Fibroblast of skin of left quadriceps (primary cell): ENCODE measurements around the gene ZNF219.

Experiments
- DNase-seq, 2 experiments: peaks; one replicate each; pipeline ENCODE4 v3.0.0-alpha.2; 2013; ENCODE audit warnings: low read depth in 2 of 2

The ZNF219 gene

DNA sequence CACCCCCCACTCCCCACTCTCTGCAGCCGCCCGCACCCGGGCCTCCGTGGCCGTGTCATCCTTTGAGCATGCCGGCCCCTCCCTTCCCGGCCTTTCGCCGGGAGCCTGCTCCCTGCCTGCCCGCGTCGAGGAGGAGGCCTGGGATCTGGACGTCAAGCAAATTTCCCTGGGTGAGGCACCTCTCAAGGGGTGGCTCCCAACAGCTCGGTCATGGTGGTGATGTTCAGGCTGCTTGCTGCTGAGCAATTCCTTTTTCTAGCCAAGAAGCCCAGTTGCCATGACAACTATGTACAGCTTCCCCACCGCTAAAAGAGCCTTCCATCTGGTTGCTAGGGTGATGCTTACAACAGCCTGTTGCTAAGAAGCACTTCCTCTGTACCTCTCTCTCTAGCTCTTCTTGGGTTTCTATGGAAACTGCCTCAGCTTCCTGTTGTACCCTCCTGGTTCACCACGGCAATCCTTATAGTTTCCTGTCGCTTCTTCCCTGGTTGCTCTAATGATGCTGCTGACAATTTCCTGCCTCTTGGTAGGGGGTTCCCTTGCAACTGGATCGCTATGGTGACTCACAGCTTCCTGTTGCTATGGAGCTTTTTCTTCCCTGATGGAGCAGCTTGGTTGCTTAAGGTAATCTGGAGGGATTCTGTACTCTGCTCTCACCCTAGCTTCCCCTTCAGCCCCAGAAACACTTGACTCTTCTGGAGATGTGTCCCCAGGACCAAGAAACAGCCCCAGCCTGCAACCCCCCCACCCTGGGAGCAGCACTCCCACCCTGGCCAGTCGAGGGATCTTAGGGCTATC lies 11.0 kb downstream of the ZNF219 start:
- peak; percentile 83 to 85 for DNase-seq

DNA sequence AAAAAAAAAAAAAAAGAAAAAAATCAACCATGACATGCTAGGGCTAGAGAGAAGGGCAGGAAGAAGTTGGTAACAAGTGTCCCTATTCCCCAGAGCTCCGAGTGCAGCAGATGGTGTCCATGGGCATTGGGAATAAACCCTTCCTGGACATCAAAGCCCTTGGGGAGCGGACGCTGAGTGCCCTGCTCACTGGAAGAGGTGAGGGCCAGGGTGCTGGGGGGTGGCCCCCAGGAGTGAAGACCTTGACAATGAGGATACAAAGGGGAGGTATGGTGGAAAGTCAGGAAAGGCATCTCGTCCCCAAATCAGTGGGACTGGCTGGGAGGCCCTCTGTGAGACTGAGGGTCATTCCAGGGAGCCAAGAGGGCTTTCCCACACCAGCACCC lies 11.6 kb downstream of the ZNF219 start:
- no peak for DNase-seq

DNA sequence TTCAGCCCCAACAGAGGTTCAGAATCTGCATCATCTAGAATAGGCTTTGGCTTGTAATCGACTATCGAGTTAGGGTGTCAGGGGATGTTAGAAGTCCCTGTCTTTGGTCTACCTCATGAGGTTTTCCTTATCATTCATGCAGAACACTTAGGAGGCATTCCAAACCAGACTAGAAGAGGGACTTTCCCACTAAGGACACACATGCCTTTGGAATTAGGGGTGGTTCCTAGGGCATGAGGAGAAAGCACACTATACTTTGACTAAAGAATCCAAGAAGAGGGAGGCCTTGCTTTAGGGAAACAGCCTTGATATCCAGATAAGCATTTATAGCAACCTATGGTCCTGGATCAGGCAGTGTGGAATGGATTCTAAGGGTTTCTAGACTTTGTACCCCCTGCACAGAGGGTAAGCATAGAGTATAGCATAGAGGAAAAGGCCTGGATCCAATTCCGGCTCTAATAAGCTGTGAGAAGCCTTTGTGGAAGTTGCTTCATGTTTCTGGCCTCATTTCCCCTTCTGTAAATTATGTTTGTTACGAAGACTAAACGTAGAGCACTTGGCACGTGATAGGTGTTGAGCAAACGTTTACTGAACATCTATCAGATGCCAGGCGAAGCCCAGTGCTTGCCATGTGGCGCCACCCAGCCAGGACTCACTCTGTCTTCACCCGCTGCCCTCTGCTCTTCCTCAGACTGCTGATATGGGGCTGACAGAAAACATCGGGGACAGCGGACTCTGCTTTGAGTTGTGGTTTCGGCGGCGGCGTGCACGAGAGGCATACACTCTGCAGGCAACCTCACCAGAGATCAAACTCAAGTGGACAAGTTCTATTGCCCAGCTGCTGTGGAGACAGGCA lies 13.2 kb downstream of the ZNF219 start:
- DNase-seq, result no peak

DNA sequence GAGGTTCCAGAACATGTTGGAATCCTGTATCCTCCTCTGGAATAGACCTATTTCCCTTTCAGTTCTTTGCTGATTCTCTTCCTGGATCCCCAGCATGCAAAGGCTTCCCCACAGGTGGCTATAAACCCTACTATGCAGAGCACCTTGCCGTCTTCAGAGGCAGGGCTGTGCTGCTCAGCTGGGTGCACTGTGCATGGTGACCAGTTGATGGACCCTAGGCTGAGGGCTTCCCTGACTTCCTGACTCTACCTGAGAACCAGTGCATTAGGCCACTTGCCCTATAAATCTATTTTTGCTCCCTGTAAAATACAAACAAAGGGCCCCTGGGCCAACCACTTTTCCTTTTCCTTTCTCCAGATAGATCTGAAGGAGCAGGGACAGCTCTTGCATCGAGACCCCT lies 14.1 kb downstream of the ZNF219 start:
- DNase-seq, result no peak

DNA sequence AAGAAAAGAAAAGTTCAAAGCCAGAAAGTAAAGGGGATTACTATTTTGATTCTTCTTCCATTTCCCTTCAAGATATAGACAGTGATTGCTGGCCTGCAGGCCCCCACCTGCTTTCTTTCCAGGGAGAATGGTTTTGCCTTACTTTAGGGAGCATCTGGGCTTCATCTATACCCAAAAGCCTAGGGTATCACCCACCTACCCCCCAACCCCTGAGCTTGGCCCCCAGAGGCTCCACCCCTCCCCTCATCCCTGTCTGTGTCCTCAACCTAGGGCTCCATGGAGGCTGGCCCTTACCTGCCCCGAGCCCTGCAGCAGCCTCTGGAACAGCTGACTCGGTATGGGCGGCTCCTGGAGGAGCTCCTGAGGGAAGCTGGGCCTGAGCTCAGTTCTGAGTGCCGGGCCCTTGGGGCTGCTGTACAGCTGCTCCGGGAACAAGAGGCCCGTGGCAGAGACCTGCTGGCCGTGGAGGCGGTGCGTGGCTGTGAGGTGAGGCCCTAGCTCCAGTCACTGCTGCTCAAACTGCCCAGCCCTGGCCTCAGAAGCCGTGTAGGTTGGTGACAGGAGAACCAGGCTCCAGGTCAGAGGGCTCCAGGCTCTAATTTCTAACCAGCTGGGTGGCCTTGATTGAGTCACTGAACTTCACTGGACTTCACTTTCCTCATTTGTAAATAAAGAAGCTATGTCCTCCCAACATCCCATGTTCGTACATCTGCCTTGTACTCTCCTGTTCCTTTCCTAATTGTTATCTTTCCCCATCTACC lies 14.7 kb downstream of the ZNF219 start:
- no peak for DNase-seq

DNA sequence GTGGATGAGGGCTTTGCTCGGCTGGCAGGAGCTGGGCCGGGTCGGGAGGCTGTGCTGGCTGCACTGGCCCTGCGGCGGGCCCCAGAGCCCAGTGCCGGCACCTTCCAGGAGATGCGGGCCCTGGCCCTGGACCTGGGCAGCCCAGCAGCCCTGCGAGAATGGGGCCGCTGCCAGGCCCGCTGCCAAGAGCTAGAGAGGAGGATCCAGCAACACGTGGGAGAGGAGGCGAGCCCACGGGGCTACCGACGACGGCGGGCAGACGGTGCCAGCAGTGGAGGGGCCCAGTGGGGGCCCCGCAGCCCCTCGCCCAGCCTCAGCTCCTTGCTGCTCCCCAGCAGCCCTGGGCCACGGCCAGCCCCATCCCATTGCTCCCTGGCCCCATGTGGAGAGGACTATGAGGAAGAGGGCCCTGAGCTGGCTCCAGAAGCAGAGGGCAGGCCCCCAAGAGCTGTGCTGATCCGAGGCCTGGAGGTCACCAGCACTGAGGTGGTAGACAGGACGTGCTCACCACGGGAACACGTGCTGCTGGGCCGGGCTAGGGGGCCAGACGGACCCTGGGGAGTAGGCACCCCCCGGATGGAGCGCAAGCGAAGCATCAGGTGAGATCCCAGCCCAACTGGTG lies 16.8 kb downstream of the ZNF219 start:
- no peak for DNase-seq

DNA sequence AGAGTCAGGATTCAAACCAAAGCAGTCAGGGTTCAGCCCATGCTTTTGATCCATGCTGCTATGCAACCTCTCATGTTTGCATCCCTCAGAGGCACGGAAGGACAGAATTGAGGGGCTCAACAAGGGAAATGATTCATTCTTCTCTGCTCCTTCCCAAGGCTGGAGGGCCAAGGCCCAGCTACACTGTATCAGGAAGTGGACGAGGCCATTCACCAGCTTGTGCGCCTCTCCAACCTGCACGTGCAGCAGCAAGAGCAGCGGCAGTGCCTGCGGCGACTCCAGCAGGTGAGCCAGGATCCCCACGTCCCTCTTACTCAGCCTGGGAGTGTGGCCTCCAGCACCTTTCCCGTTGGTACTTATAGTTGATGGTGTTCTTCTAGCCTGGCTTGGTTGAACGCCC lies 19.7 kb downstream of the ZNF219 start:
- DNase-seq, result no peak

DNA sequence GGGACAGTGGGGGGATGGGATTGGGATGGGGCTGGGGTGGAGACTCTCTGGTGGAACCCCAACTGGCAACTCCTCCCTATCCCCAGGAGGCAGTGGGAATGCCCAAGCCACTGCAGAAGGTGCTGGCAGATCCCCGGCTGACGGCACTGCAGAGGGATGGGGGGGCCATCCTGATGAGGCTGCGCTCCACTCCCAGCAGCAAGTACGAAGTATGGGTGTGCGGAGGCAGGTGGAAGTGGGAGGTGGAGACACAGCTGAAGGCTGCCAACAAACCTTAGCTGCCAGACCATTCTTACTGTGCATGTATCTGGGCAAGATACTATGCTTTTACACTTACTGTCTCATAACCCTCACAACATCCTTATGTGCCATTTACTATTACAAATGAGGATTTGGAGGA lies 20.2 kb downstream of the ZNF219 start:
- no peak for DNase-seq

DNA sequence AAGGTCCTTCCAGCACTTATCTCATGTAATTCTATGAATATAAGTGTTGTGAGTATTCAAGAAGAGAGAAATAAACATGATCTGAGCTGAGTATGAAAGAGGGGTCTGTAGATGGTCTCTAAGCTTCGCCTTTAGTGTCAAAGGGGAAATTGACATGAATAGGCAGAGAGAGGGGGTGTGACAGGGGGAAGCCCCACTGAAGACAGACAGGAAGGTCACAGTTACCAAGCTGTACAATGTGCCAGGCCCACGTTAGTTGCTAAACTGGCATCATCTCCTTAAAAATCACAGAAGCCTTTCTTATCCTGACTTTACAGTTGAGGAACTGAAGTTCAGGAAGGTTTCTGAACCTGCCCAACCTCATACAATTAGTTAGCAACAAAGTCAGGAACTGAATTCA lies 20.8 kb downstream of the ZNF219 start:
- no peak for DNase-seq

DNA sequence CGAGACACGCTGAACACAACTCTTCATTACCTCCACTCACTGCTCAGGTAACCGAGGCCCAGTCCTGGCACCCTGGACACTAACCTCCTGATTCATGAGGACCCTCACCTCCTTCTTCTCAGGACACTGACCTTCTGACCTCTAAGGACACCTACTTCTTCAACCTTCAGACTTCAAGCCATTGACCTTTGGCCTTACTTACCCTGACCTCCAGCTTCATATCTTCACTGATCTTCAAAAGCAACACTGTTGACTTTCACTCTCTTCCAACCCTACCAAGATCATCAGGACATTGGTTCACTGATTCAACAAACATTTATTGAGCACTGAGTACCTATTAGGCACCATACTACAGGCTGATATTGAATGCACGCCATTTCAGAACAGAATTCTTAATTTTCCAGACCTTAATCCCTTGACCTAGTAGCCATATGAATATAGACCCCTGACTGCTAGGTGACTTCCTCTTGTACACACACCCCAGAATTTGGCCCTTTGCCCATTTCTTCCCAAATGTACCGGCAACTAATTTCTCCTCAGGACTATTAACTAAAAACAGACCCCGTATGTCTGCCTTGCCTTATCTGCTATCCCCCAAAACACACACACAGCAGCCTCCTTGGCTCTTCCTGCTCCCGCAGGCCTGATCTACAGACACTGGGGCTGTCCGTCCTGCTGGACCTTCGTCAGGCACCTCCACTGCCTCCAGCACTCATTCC lies 22.6 kb downstream of the ZNF219 start:
- DNase-seq, result no peak

DNA sequence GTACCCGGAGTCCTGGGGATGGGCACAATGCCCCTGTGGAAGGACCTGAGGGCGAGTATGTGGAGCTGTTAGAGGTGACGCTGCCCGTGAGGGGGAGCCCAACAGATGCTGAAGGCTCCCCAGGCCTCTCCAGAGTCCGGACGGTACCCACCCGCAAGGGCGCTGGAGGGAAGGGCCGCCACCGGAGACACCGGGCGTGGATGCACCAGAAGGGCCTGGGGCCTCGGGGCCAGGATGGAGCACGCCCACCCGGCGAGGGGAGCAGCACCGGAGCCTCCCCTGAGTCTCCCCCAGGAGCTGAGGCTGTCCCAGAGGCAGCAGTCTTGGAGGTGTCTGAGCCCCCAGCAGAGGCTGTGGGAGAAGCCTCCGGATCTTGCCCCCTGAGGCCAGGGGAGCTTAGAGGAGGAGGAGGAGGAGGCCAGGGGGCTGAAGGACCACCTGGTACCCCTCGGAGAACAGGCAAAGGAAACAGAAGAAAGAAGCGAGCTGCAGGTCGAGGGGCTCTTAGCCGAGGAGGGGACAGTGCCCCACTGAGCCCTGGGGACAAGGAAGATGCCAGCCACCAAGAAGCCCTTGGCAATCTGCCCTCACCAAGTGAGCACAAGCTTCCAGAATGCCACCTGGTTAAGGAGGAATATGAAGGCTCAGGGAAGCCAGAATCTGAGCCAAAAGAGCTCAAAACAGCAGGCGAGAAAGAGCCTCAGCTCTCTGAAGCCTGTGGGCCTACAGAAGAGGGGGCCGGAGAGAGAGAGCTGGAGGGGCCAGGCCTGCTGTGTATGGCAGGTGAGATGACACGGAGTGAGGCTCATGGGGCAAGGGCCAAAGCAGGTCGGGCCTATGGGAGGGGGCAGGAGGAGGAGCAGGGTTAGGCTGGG lies 23.8 kb downstream of the ZNF219 start:
- DNase-seq, result no peak

DNA sequence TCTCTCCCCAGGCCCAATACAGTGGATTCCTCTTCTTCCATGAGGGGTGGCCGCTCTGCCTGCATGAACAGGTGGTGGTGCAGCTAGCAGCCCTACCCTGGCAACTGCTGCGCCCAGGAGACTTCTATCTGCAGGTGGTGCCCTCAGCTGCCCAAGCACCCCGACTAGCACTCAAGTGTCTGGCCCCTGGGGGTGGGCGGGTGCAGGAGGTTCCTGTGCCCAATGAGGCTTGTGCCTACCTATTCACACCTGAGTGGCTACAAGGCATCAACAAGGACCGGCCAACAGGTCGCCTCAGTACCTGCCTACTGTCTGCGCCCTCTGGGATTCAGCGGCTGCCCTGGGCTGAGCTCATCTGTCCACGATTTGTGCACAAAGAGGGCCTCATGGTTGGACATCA lies 24.5 kb downstream of the ZNF219 start:
- no peak for DNase-seq

DNA sequence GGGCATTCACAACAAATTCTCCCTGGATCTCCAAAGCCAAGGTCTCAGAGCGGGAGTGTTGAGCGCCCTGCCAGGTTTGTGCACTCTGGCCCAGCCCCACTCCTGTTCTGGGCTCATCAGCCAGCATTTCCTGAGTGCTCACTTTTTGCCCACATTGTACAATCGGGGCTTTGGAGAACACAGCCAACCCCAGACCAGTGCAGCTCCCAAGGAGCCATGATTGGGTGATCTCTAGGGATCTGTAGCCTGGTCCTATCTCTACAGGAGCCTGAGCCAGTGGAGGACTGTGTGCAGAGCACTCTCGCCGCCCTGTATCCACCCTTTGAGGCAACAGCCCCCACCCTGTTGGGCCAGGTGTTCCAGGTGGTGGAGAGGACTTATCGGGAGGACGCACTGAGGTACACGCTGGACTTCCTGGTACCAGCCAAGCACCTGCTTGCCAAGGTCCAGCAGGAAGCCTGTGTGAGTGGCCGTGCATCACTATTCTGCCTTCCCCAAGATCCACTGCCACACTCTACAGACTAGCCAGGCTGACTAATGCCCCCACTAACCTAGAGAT lies 25.6 kb downstream of the ZNF219 start:
- DNase-seq, result no peak

DNA sequence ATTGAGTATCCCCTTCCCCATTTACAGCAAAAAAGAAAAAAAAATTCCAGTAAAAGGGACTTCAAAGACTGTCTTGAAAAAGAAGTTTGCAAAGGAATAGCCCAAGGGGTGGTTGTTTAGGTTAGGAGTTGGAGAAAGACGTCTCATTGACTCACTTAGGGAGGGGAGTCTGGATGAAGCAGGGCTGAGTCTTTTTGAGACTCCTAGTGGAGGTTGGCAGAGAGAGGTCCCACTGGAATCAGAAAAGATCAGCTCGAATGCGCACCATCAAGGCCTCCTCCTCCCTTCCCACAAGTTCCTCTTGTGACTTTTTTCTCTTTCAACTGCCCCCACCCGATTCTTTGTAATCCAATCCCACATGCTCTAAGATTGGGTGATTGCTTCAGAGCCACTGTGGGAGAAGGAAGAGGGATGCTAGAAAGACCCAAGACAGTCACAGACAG lies 26.4 kb downstream of the ZNF219 start:
- DNase-seq, result peak; percentile 57 to 64

DNA sequence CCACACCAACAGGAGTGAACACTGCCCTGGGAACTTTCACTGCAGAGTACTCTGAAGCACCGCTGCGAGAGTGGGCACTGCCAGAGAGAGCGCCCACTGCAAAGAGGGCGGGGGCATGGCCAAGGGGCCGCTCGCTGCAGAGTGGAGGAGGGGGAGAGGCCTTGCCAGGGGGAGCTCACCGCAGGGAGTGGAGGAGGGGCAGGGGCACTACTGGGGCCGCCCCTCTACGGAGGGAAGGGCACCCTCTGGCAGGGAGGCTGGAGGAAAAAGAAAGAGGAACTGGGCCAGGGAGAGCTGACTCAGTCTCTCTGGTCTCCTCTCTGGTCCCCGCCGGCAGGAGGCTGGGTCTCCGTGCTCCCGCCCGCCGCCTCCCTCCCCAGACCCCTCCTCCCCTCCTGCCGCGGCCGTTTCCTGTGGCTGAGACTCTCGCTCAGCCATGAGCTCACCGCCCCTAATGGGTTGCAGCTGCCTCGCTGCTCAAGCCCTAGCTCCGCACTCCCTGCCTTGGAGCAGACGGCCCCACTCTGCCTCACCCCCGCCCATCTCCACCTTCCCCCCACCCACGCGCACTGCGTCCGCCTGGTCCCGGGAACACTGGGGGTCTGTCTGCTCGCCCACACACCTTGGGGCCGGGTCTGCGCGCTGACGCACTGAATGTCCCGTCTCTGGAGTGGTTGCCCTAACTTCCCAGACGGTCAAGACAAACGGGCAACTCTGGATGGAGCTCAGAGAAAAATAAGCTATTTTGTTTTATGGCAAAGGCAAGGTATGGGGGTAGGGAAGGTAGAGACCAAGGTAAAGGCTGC lies 27.0 kb downstream of the ZNF219 start:
- peak; percentile 89 to 92 for DNase-seq

DNA sequence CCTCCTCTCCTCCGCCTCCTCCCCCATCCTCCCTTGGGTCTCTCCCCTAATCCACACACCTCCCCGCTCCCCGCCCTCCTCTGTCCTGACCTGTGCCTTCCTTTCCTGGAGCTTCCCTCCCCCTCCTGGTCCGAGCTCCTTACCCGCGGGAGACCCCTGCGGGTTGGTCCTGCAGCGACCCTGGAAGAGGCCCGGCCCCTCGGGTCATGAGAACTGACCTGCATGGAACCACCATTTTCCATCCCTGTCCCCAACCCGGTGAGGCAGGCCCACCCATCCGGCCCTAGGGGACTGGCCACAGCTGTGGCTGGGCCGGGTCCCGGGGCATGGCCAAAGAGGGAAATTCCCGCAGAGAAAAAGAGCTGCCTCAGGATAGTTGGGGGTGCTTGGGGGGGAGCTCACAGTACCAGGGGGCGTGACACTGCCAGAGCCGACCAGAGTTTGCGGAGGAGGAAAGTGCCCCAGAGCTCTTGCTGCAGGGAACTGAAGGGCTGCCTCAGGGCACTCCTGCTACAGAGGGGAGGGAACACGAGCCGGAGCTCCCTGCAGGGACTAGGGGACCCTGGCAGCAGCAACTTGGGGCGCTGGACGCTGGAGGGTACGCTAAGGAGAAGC lies 27.7 kb downstream of the ZNF219 start:
- no peak for DNase-seq

DNA sequence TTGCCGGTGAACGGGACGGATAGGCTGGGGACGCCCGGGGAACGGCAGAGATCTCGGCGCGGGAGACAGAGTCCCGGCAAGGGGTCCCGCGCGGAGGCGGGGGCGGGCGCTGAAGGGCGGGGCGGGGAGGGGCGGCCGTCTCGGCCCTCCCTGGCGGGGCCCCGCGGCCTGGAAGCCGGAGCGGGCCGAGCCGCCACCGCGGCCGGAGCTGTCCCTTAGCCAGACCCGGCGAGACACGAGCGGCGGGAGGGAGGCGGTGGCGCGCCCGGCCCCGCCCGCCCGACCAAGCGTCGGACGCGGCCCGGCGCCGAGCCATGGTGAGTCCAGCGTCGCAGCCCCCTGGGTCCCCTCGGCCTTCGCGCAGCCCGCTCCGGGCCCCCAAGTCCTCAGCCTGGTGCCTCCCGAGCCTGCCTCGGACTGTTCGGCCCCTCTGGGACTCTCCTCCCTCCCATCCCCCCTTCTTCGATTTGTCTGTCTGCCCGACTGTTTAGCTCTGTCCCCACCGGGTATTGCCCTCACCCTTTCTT lies 28.3 kb downstream of the ZNF219 start, which contains the start of gene ARHGEF40:
Gene ARHGEF40 (plus strand): TSS at position 222 of the 527 bp plus-strand sequence. CDS start 93 bp downstream, at position 315.
- no peak for DNase-seq
